Measurements from ENCODE around the gene NFIB.

NFIB gene

DNA sequence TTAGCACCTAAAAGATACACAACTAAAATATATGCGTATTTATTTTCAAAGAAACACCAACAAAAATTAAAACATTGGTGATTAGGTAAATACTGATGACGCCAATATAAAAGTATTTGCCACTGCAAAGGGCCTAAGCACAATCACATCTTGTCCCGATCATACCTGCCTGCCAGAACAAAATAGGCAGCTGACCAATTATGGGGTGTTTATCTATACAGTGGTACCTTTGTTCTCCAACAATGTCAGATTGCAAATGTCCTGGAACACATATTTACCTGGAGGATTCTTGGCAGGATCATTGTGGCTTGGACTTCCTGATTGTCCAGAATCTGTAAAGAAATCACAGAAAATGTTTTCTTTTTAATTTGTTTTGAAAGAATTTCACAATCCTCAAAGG is 134.5 kb downstream of the NFIB start:
- DNase-seq, result no peak

DNA sequence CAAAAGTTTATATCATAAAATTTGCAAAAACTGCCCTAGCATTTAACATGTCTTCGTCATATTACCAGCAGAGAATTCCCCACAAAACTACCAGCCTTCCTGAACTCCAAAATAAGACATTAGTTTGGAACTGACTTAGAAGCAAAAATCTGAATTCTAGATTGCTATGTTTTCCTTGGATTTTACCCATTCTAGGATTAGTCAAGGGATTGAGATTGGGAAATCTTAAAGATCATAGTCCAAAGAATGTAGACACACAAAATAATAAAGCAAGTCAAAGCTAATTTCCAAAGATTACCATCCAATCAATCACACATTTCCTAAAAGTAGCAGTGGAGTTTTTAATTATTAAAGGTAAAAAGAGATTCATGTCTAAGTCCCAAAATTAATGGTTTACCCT is 138.2 kb downstream of the NFIB start:
- no peak for DNase-seq

DNA sequence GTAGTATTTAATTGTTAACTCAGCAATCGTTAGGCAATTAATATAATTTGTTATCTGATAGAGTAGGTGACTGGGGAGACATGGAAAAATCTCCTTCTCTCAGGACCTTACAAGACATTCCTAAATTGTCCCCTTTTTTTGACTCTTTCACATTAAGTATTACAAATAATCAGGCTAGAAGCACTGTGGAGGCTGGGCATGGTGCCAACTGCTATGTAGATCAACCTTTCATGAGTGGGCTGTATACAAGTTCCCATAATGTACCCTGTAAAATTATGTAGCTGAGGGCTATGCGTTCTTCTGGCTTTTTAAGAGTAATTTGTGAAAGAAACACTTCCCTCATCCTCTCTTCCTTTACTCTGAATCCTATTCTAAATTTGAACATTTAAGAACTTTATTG is 140.2 kb downstream of the NFIB start:
- DNase-seq, result no peak

DNA sequence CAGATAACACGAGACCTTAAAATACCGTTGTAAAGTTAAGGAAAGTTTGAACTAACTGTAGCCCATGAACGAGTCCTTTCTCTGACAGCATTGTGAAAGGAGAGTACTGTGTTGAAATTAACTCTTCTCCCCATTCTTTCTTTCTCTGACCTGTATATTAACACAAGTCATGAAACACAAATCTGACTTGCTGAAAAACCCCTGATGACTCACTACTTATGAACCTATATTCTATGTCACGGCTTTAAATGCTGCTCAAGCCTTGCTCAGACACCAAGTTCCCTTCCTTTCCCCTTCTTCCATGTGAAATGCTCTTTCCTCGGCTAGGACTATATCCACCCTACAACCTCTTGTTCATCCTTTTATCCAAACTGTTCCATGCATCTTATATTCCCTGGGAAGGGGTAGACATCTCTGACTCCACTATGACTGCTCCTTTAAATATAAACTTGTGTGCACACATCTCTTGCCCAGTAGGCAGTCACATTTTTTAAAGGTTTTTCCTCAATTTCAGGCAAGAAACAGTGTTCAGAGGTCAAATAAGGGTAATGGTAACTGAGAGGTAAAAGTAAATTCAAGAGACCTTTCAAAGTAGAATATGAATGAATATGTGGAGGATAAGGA is 142.9 kb downstream of the NFIB start:
- peak; percentile 3 for DNase-seq

DNA sequence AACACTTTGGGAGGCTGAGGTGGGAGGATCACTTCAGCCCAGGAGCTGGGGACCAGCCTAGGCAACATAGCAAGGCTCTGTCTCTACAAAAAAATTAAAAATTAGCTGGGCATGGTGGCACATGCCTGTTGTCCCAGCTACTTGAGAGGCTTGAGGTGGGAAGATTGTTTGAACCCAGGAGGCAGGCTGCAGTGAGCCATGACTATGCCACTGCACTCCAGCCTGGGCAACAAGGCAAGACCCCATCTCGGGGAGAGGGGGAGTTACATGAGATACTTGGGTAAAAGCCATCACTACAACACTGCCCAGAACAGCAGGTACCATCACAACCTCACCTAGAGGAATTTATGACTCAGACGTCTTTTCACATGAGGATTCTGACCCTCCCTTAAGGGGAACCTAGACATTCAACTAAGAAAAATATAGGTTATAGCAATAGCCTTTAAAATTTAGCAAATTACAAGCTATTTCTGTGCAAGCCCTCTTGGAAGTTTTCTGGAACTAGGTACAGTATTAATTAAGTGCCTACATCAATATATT is 143.5 kb downstream of the NFIB start:
- no peak for DNase-seq

DNA sequence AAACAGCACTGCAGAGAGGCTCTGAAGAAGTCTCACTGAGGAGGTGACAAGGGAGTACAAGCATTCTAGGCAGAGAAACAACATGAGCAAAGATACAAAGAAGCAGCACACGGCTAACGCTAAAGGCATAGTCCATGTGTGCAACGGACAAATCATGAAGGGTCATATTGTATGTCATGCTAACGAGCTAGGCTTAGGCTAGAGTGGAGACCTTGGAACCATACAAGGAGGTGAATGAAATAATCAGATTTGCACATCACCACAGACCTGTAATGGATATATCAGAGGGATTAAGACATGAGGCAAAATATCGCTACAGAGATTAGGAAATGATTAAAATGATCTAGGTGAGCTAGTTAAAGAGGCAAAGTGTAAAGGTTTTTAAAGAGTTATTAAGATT is 145.6 kb downstream of the NFIB start:
- no peak for DNase-seq

DNA sequence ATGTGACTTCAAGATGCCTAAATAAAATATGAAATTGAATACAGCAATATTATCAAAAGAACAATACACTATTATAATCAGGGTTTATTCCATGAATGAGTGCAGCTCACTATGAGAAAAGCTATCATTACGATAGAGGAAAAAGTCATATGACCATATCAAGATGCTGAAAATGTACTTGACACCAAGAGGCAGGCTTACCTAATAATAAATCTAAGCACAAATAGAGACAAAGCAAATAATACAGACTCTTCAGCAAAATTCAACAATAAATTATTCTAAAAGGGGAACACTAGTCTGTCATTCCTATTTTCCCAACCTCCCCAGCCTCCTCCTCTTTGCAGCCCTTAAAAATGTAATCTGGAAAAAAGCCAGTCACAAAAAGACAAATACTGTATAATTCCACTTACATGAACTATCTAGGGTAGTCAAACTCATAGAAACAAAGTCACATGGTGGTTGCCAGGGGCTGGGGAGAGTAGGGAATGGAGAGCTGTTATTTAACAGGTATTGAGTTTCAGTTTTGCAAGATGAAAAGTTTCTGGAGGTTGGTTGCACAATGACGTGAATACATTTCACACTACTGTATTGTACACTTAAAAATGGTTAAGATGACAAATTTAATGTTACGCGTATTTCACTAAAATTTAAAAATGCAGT is 148.4 kb downstream of the NFIB start:
- no peak for DNase-seq

DNA sequence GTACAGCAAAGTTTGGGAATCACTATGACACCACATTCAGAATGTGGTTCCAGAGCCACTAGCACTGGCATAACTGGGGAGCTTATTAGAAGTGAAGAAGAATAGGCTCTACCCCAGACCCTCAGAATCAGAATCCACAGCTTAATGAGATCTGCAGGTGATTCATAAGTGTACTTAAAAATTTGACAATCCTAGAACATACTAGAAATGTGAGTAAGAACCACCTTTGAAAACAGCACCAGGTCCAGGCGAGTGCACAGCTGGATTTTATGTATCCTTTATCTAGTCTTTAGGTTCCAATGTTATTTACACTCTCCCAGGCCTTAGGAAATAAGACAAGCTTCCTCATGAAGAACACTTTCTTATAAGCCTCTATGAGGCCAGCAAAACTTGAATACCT is 149.0 kb downstream of the NFIB start:
- DNase-seq, result no peak

DNA sequence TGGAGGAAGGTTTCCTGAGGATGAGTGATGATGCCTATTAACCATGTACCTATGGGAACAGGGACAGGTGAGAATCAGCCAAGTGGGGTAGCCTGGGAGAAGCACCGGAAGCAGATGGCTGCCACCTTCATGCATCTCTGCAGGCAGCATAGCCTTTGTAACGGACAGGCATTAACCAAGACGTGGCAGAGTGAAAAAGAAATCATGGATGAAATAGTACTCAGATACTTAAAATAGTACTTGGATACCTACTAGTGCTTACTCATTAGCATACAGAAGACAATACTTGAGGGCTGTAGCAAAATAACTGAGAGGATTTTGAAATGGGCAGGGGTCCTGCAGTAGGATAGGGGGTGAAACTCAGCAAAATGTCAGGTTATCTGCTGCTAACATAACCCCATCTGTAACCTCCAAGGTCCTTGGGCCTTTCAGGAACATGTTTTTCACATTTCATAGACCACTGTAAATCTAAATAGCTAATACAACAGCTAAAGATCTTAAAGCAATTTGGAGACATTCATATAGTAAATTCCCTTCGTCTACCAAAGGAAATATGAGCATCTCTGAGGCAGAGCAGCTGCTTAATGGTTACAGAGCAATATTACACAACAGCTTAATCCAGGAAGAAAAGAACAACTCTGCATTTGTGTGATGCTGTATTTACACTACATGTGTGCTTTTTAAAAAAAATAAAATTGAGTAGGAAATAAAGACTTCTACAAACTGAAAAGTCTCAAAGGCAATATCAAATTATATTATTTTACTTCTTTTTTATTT is 154.3 kb downstream of the NFIB start:
- DNase-seq, result no peak

DNA sequence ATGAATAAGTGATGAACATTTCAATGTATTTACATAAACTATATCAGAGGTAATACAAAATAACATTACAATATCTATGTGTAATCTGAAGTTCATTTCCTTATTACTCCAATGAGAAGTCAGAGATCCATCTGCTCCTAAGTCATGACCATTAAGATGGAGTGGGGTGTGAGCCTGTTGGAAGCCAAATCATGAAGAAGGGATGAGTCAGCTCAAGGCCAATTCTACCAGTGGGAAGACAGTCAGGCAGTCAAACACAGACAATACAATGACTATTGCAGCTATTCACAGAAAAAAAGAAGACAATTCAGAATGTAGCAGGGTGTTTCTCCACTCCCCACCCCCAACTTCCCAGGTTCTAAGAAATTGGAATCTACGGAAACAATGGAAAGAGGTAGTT is 155.0 kb downstream of the NFIB start:
- DNase-seq, result peak; percentile 26

DNA sequence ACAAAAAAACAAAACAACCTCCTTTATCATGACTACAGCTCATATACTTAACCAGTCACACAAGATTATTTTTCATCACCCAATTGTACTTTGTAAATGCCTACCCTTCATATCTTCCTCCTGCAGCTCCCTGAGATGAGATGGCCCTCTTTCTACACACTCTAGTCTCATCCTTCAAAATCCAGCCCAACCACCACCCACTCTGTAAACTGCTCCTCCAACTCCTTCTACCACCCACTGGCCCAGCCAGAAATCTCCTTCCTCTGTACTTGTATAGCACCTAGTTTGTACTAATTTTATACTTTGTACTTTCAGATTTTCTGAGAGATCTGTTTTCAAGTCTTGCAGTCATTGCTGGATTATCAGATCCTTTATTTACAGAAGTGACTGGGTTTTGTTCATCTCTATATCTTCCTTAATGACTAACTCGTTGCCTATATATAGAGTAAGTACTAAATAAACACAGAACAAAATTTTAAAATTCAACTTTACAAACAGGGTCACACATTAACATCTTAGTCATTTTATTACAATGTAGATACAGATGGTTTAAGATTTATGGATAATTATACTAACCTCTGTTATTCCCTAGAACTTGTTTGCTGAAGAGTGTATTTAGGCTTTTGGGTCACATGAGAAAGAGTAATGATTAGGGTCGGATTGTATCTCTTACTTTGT is 155.7 kb downstream of the NFIB start:
- no peak for DNase-seq

DNA sequence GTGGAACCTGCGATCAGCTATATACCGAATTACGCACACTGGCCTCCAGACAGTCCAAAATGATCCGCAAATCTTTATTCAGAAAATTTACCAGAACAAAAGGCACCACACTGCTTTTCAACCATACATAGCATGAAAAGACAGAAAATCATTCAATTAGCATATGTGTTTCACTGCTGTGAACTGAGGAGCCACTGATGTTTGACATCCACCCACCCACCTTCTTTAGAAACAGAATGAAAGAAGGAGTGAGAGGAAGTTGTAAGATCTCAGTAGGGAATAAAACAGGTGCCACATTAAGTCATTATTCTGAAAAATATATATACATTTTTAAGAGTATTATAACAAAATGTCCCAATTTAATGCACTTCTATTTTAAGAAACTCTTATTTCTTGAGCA is 156.8 kb downstream of the NFIB start:
- no peak for DNase-seq

DNA sequence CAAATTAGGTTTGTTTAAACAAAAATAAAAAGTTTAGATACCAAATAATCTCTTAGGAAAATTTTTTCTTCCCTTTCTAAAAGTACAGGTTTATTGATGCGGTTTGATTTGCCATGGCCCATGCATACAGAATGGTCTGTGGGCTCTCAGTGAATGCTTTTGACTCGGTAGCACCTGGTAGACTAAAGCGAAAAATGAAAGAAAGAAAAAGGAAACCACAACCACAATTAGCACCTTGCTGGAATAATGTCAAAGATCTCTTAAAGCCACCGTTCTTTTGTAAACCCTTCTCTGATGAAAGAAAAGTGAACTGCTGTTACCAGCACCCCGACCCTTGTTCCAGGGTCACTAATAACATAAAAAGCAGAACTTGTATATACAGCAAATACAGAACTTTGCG is 157.9 kb downstream of the NFIB start:
- DNase-seq, result no peak

DNA sequence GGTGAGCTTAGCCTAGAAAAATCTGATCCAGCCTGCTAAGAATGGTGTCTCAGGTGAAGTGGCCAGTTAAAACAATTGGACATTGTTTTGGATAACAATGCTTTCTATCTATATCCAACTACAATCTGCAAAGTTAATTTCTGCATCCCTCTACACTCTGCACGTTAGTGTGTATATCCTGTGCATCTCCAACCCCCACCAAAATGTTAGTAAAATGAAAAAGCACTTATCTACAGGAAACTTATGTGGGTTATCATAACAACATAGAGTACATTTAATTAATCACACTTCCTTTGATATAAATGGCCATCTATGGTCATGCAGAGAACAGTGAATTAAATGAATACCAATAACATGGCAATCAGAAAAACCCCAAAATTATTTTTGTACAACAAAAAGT is 158.7 kb downstream of the NFIB start:
- no peak for DNase-seq

DNA sequence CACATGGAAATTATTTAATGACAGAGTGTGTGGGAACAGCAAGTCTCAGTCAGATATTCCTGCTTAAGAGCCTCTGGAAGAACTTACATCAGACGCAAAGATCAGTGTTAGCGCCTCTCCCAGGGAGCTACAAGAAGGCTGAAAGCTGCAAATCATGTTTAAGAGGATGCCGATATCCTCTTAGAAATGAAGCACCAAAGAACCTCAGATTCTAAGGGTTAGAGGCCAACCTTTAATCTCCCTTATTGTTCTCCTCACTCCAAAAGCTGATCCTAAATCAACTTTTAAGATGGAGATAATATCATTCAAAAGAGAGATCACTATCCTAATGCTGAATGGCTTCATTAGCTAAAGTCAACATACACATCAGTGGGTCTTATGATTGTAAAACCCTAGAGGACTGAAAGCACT is 160.6 kb downstream of the NFIB start:
- DNase-seq, result no peak

DNA sequence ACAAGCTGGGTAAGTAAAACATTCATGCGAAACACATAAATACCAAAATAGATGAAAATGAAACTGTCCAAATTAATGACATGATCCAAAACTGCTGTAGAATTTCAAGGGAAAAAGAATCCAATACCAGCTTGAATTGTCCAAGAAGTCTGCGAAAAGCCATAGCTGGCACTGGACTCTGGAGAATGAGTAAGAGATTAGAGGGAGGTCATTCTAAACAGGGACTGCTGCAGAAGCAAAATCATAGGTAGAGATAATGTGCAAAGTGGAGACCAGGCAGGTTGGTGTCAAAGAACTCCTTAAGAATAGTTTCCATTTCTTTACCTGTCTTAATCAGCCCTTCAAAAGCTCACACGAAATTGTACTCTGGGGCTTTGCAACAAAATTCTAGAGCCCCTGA is 162.5 kb downstream of the NFIB start:
- no peak for DNase-seq

DNA sequence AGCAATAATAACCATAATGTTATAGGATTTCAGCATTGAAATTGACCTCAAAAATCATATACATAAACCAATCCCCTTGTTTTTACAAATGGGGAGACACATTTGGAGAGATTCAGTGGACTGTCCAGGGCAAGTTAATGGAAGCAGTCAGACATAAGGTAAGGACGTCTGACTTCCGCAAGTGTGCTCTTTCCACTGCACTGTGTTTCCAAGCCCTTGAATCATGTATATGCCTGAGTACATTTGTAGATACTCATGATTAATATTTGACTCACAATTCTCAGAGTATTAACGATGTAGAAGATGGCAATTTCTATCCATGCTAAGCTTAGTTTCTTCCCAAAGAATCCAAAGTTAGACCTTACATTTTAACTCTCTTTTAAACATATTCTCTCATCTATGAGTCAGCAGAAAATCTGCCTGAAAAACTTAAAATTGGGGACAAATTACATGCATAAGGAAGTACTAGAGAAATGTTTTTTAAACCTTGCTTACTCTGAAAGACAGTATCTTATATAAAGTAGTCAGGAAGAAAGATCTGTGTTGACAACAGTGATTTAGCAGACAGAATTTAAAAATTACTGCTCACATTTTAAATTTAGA is 165.3 kb downstream of the NFIB start:
- DNase-seq, result no peak

DNA sequence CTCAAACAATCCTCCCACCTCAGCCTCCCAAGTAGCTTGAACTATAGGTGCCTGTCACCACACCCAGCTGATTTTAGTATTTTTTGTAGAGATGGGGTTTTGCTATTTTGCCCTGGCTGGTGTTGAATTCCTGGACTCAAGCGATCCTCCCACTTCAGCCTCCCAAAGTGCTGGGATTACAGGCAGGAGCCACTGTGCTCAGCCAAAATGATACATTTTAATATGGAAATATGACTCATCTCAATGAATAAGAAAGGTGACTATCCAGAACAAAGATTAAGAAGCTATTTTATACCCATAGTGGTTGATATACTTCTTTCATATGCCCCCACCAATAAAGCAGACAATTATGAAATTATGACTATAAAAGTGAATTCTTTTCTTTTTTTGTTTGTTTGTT is 166.2 kb downstream of the NFIB start:
- no peak for DNase-seq

DNA sequence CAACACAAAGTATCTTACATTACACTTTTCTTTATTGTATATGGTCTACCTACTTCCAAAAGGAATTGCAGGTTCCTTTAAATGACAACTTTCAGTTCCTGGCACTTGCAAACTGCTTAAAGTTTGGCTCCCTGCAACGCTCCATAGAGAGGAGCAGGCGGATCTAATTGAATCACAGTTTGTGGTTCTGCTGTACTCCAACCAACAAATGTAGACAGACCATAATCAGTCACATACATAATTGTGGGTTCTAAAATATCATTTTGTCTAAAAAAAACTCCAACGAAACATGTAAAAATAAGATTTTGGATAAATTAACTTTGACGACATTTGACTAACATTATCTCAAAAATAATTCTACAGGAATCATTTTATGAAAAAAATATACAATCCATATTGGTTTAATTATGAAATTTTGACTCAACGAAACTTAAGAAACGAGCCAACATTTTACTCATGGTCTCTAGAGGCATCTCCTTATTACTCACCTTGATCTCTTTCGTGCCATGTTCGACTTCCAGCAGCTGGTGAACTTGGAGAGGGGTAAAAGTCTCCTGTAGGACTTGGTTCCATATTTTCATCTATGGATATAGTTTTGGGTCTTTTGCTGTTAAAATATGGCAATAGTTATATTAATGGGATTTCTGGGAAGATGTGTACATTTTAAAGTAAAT is 167.6 kb downstream of the NFIB start:
- DNase-seq, result no peak

DNA sequence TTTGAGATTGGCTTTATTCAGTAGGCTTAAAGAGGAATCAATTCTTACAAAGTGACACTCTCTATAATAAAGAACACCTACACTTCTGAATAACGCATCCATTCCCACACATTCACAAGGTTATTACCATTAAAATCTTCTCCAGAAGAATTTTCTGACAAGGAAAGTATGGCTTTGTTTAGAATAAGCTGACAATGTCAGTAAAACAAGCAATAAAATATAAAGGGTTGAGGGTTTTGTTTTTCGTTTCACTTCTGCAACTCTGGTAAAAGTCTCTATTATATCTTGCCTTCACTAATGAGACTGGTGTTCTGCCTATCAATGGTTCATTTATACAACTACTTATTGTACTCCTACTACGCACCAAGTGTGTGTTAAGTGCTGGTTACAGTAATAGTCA is 169.7 kb downstream of the NFIB start:
- no peak for DNase-seq

DNA sequence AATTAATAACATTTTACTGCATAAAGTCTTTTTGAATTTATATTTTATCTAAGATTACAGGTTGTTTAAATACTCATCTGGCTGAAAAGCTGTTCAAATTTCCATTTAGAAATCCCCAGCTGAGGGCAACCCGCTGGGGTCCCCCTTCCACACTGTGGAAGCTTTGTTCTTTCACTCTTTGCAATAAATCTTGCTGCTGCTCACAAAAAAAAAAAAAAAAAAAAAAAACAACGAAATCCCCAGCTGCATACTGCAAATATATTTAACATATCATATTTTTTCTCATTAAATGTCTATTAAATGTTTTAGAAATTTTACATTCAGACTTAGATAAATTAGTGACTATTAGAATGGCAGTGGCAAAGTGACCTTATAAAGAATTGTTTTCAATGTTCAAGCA is 172.2 kb downstream of the NFIB start:
- no peak for DNase-seq

DNA sequence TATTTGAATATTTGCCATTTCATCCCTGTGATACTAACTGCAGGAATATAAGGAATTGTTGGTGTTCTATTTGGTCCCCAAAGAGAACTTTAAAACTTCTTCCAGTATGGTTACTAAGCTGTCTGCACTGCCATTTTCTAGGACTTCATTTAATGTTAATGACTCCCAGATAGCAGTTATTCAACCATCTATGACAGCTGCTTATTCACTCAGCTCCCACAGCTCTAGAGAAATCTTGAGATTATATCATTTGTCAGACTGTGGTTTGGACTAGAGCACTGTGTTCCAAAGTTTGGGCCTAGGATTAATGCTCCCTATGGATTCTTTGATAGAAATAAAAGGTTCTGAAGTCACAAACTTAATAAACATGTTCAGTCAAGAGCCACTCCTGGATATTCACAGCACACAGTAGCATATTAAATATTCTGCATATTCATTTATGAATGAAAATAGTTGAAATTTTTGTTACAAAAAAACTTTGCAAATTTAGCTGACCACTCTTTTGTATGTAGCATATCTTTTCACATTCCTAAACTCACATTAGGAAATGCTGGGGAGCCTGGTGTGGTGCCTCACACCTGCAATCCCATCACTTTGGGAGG is 173.7 kb downstream of the NFIB start:
- DNase-seq, result no peak

Data from HCEC 1CT (cell line).